RWPE2 (cell line): ENCODE data around the gene RABEP2.
"Not testable (repeated sequence)": the region's sequence is repeated elsewhere in the genome, so short reads cannot be mapped to it uniquely, and the experiment has no call there.

Experiments used
- ATAC-seq: fragments of 200-7000 bp; cut with Tn5 transposase; 3 replicates; pipeline ENCODE4 v1.9.1; 2021; ENCODE audit warnings: low read depth
- DNase-seq: peaks from one replicate; pipeline ENCODE4 v3.0.0-alpha.2; 2020; ENCODE audit warnings: low spot score
- H3K27ac ChIP-seq: fragments of 450-650 bp; 2 replicates; pipeline ENCODE4 v1.5.1; 2017; ENCODE audit warnings: mild to moderate bottlenecking; ENCODE audit not compliant: poor library complexity, severe bottlenecking
- H3K27me3 ChIP-seq: fragments of 250-450 bp; sonication (Bioruptor Pico); 2 replicates; pipeline ENCODE4 v1.5.1; 2021; ENCODE audit warnings: mild to moderate bottlenecking, moderate library complexity; ENCODE audit not compliant: insufficient read depth, poor library complexity, severe bottlenecking
- H3K36me3 ChIP-seq: fragments of 250-450 bp; sonication (Bioruptor Pico); 2 replicates; pipeline ENCODE4 v1.5.1; 2020; ENCODE audit warnings: low read depth, mild to moderate bottlenecking, moderate library complexity
- H3K4me1 ChIP-seq: fragments of 250-450 bp; sonication (Bioruptor Pico); 2 replicates; pipeline ENCODE4 v1.5.1; 2021; ENCODE audit warnings: mild to moderate bottlenecking, moderate library complexity; ENCODE audit not compliant: insufficient read depth, poor library complexity, severe bottlenecking
- H3K4me3 ChIP-seq: fragments of 250-450 bp; sonication (Bioruptor Pico); 2 replicates; pipeline ENCODE4 v1.5.1; 2021; ENCODE audit warnings: mild to moderate bottlenecking, moderate library complexity; ENCODE audit not compliant: severe bottlenecking
- H3K9me3 ChIP-seq: fragments of 250-450 bp; sonication (Bioruptor Pico); 2 replicates; pipeline ENCODE4 v1.5.1; 2021; ENCODE audit warnings: mild to moderate bottlenecking, moderate library complexity; ENCODE audit not compliant: severe bottlenecking
- TF ChIP-seq, protein P1 (sequence below): fragments of 450-650 bp; IDR thresholded peaks from one replicate; pipeline ENCODE4 v1.5.1; 2017; ENCODE audit warnings: mild to moderate bottlenecking, moderate library complexity; ENCODE audit not compliant: poor library complexity, severe bottlenecking

The RABEP2 gene

DNA sequence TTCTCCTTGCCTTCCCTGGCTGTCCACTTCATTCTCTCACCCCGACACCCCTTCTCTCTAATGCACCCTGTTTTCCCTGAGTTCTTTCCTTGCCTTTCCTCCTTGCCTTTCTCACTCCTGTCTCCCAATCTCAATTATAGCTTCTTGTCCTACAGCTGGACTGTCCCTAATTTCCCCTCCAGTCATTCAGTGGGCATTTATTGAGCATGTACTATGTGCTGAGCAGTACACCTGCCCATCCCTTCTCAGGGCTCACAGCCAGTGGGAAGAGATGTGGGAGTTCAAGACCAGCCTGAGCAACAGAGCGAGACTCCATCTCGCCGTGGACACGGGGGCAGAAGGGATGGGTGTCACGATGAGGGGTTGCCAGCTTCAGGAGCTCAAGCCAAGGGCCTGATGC lies 41.0 kb downstream of the RABEP2 start:
- ATAC-seq (no peak), DNase-seq (no peak)
- Histone ChIP-seq H3K36me3 (no peaks in the 10 kb centered on the region), H3K9me3 (no peaks in the 10 kb centered on the region), H3K4me1 (peaks cover 4% of the 10 kb centered on the region), H3K27ac (no peak overlapping the region), H3K27me3 (no peaks in the 10 kb centered on the region), H3K4me3 (no peak overlapping the region)
- TF ChIP-seq, protein P1, sequence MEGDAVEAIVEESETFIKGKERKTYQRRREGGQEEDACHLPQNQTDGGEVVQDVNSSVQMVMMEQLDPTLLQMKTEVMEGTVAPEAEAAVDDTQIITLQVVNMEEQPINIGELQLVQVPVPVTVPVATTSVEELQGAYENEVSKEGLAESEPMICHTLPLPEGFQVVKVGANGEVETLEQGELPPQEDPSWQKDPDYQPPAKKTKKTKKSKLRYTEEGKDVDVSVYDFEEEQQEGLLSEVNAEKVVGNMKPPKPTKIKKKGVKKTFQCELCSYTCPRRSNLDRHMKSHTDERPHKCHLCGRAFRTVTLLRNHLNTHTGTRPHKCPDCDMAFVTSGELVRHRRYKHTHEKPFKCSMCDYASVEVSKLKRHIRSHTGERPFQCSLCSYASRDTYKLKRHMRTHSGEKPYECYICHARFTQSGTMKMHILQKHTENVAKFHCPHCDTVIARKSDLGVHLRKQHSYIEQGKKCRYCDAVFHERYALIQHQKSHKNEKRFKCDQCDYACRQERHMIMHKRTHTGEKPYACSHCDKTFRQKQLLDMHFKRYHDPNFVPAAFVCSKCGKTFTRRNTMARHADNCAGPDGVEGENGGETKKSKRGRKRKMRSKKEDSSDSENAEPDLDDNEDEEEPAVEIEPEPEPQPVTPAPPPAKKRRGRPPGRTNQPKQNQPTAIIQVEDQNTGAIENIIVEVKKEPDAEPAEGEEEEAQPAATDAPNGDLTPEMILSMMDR: no peak

DNA sequence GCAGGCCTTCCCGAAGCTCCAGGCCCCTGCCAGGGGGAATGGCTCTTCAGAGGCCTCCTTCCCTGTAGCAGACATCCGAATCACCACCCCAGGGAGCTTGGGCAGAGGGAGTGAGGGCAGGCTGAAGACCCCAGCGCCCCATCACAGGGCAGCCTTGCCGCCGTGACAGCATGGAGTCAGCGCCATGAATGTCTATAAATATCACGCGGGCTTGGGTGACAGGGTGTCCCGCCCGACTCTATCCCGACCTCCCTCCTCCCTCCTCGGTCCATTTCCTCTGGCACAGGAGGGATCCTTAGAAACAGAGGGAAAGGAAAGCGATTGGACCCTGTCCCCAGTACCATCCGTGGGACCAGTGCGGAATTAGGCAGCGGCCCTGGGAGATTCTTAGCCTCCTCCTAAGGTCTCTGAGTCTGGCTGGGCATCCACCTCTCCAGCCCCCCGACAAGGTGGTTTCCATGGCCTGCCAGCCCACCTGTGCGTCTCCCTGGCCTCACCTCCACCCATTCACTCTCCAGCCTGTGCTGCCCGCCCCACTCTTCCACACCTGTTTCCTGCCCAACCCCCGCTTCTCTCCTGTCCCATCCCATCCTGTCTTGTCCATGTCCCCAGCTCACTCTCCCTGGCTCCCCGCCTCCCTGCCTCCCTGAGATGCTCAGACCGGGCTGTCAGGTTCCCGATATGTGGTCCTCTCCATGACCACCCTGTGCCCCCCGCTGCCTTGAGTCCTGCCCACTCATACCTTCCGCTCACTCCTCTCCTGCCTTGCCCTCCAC lies 41.6 kb downstream of the RABEP2 start:
- peak; percentile 53 for DNase-seq

DNA sequence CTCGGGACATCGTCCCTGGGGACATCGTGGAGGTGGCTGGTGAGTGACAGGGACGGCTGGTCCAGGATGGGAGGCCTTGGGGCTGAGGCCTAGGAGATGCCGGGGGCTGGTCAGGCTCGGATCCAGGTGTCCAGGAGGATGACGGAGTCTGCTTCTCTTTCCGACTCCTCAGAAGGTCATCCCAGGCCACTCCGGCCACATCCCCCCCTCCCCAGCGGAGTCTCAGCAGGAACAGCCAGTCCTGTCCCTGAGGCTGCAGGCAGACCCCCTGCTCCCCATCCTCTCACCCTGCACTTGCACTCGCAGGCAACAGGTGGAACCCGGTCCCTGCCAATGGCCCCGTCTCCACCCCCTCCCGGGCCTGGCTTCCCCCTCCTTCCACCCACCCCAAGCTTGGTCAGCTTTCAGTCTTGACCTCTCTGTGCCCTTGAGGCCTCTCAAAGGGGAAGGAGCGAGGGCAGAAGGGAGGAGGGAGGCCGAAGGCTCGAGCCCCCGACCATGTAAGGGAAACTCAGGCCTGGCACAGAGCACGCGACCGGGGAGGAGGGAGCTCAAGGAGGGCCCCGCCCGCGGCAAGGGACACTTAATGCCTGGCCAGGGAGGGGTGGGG lies 42.4 kb downstream of the RABEP2 start:
- no peak overlapping the region for H3K27ac ChIP-seq
- no peaks in the 10 kb centered on the region for H3K27me3 ChIP-seq
- TF ChIP-seq, protein P1: no peak
- no peak overlapping the region for H3K4me3 ChIP-seq
- H3K9me3 ChIP-seq: no peaks in the 10 kb centered on the region
- H3K36me3 ChIP-seq: no peaks in the 10 kb centered on the region
- DNase-seq (no peak), ATAC-seq (no peak)
- peaks cover 4% of the 10 kb centered on the region for H3K4me1 ChIP-seq

More for the DNA sequence above, 41.6 kb downstream of the RABEP2 start:
- no peak overlapping the region for H3K4me3 ChIP-seq
- H3K9me3 ChIP-seq: no peaks in the 10 kb centered on the region
- TF ChIP-seq, protein P1: no peak
- peaks cover 4% of the 10 kb centered on the region for H3K4me1 ChIP-seq
- no peak for ATAC-seq
- no peaks in the 10 kb centered on the region for H3K36me3 ChIP-seq
- no peak overlapping the region for H3K27ac ChIP-seq
- no peaks in the 10 kb centered on the region for H3K27me3 ChIP-seq

DNA sequence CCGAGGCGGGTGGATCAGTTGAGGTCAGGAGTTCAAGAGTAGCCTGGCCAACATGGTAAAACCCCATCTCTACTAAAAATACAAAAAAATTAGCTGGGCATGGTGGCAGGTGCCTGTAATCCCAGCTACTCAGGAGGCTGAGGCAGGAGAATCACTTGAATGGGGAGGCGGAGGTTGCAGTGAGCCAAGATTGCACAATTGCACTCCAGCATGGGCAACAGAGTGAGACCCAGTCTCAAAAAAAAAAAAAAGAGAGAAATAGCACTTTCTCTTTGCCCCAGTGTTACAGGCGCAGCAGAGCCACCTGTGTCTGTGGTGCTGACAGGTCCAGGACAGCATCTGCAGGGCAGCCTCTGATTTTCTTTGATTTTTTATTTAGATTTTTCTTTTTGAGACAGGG lies 43.5 kb downstream of the RABEP2 start:
- DNase-seq, H3K27ac ChIP-seq, H3K27me3 ChIP-seq, ATAC-seq, H3K36me3 ChIP-seq, H3K9me3 ChIP-seq, H3K4me1 ChIP-seq, H3K4me3 ChIP-seq: not testable (repeated sequence)

DNA sequence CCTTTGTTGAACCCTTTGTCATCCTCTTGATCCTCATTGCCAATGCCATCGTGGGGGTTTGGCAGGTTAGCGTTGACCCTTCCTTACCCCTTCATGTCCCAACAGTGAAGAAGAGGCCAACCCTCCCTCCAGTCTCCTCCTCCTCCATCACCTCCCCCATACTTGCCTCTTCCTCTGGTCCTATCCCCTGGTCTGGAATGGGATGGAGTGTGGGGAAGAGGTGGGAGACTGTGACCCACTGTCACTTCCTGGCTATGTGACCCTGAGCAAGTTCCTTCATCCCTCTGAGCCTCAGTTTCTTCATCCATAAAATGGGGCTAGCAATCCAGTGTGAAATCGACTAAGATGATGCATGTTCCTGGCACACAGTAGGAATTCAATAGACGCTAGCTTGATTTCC lies 44.1 kb downstream of the RABEP2 start:
- TF ChIP-seq, protein P1: no peak
- ATAC-seq (no peak), DNase-seq (no peak)
- Histone ChIP-seq H3K27ac (no peak overlapping the region), H3K9me3 (no peaks in the 10 kb centered on the region), H3K4me3 (no peak overlapping the region), H3K27me3 (no peaks in the 10 kb centered on the region), H3K4me1 (peaks cover 4% of the 10 kb centered on the region), H3K36me3 (no peaks in the 10 kb centered on the region)
